ENCODE data around the gene C2CD2.
A peak's percentile ranks its signal among the peaks of the same experiment; 100 is the strongest.

C2CD2 gene

DNA sequence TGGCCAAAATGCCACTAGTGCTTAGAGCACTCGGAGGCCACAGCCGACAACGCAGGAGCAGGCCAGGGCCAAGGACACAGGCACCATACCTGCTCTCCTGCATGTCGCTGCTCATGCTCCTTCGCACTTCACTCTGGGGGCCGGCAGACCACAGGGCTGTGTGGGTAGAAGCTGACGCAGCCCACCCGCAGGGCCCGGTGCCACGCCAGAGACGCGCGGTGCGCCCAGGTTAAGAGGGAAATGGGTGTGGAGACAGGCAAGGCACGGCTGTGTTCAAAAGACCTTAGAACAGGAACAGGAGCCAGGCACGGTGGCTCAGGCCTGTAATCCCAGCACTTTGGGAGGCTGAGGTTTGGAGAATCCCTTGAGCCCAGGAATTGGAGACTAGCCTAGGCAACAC, 61.1 kb downstream of the C2CD2 start:
- Histone ChIP-seq H3K4me3 (ENCODE audit: low read depth in 1 of 2, low read length in 2 of 2) (no peak overlapping the region), H3K4me1 (ENCODE audit: control insufficient read depth in 1 of 2, insufficient read depth in 2 of 2, low read length in 2 of 2) (peaks cover 0 to 15% of the 10 kb centered on the region in 2 donors), H3K27me3 (ENCODE audit: low read depth, low read length) (no peaks in the 10 kb centered on the region), H3K27ac (ENCODE audit: low read length) (no peak overlapping the region), H3K9me3 (ENCODE audit: control insufficient read depth in 1 of 2, low read length in 2 of 2) (no peaks in the 10 kb centered on the region), H3K36me3 (ENCODE audit: control insufficient read depth in 1 of 2, insufficient read depth in 2 of 2, low read length in 2 of 2) (peaks cover 0 to 23% of the 10 kb centered on the region in 2 donors)

DNA sequence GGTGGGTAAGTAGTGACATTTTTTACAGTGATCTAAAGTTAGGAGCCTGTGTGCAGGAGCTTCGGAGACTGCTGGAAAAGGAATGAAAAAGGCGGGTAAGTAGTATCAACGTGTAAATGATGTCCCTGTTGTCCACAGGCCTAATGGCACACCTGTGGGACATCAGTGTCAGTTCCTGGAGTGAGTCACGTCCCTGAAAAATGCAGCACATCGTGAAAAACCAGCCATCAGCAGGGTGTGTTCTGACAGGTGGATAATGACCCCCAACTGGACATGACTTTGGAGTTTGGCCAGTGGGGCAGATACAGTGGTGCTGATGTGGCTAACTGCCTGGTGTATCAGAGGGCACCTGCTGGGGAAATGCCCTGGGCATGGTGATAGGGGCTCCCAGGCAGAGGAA, 62.7 kb downstream of the C2CD2 start:
- Histone ChIP-seq H3K27ac (ENCODE audit: low read length) (no peak overlapping the region), H3K27me3 (ENCODE audit: low read depth, low read length) (no peaks in the 10 kb centered on the region), H3K4me1 (ENCODE audit: control insufficient read depth in 1 of 2, insufficient read depth in 2 of 2, low read length in 2 of 2) (peaks cover 0 to 5% of the 10 kb centered on the region in 2 donors), H3K4me3 (ENCODE audit: low read depth in 1 of 2, low read length in 2 of 2) (no peak overlapping the region), H3K36me3 (ENCODE audit: control insufficient read depth in 1 of 2, insufficient read depth in 2 of 2, low read length in 2 of 2) (peaks cover 0 to 23% of the 10 kb centered on the region in 2 donors), H3K9me3 (ENCODE audit: control insufficient read depth in 1 of 2, low read length in 2 of 2) (no peaks in the 10 kb centered on the region)

DNA sequence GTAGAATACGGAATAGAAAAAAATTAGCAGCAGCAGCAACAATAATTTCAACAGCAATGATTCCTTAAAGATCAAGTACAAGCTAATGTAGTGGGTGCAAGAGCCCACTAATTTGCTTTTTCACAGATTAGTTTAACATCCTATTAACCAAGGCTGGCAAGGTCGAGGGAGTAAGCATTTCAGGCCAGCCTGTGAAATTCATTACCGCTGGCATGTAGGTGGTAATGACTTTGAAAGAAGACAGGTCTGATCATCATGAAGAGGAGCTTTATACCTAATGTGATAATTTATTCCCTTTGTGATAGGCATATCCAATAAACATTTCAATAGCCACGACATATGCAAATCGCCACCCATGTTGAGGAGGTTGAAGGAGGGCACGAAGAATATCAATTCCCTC, 63.5 kb downstream of the C2CD2 start:
- peaks cover 0 to 23% of the 10 kb centered on the region in 2 donors for H3K36me3 ChIP-seq (ENCODE audit: control insufficient read depth in 1 of 2, insufficient read depth in 2 of 2, low read length in 2 of 2)
- no peaks in the 10 kb centered on the region for H3K27me3 ChIP-seq (ENCODE audit: low read depth, low read length)
- no peak overlapping the region for H3K27ac ChIP-seq (ENCODE audit: low read length)
- H3K4me3 ChIP-seq (ENCODE audit: low read depth in 1 of 2, low read length in 2 of 2), result no peak overlapping the region
- H3K9me3 ChIP-seq (ENCODE audit: control insufficient read depth in 1 of 2, low read length in 2 of 2), result no peaks in the 10 kb centered on the region
- H3K4me1 ChIP-seq (ENCODE audit: control insufficient read depth in 1 of 2, insufficient read depth in 2 of 2, low read length in 2 of 2), result no peaks in the 10 kb centered on the region

DNA sequence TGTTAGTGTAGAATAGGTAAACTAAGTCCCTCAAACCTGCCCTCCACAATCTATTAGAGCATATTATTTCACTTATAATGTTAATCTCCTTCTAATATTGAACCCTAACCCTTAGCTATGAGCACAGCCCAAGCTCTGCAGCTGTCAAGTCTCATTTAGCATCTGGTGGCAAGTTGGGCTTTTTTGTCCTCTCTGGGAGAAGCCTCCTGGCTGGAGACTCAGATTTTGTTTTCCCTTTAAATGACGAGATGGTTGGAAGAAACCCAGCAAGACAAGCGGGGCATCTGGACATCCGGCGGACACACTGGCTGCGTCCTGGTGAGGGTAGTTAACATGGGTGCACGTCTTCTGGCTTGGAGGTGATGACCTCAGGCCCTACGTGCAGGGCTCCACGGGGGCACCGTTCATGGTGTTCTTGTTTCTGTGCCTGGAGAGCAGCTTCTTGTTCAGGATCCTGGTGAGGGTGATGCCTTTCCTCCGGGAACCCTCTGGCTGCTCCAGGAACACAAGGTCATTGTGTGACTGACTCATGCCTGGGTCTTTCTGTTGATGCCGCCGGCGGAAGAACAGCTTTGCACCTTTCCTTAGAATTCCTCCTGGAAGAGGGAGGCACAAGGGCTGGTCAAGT, 65.0 kb downstream of the C2CD2 start:
- Histone ChIP-seq H3K36me3 (ENCODE audit: control insufficient read depth in 1 of 2, insufficient read depth in 2 of 2, low read length in 2 of 2) (peaks cover 0 to 16% of the 10 kb centered on the region in 2 donors), H3K9me3 (ENCODE audit: control insufficient read depth in 1 of 2, low read length in 2 of 2) (no peaks in the 10 kb centered on the region), H3K4me1 (ENCODE audit: control insufficient read depth in 1 of 2, insufficient read depth in 2 of 2, low read length in 2 of 2) (no peaks in the 10 kb centered on the region), H3K27me3 (ENCODE audit: low read depth, low read length) (no peaks in the 10 kb centered on the region), H3K27ac (ENCODE audit: low read length) (no peak overlapping the region), H3K4me3 (ENCODE audit: low read depth in 1 of 2, low read length in 2 of 2) (no peak overlapping the region)

DNA sequence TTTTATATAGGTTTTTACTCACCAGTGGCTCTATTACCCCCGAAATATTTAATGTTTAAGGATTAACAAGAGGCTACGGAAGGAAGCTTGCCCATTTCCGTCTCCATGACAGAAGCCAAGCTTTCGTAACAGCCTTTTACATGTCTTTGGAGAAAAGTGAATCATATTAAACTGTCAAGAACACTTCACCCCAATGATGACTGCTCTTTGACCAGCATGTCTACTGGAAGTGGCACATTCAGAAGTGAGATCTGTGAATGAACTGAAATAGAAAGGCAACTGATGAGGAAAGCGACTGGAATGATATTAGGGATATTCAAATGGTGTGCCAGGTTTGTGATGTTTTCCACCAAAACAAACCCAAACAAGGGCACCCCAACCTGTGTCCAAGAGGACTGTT, 66.2 kb downstream of the C2CD2 start:
- Histone ChIP-seq H3K27me3 (ENCODE audit: low read depth, low read length) (no peaks in the 10 kb centered on the region), H3K9me3 (ENCODE audit: control insufficient read depth in 1 of 2, low read length in 2 of 2) (no peaks in the 10 kb centered on the region), H3K36me3 (ENCODE audit: control insufficient read depth in 1 of 2, insufficient read depth in 2 of 2, low read length in 2 of 2) (peaks cover 0 to 16% of the 10 kb centered on the region in 2 donors), H3K27ac (ENCODE audit: low read length) (no peak overlapping the region), H3K4me1 (ENCODE audit: control insufficient read depth in 1 of 2, insufficient read depth in 2 of 2, low read length in 2 of 2) (no peaks in the 10 kb centered on the region), H3K4me3 (ENCODE audit: low read depth in 1 of 2, low read length in 2 of 2) (no peak overlapping the region)

DNA sequence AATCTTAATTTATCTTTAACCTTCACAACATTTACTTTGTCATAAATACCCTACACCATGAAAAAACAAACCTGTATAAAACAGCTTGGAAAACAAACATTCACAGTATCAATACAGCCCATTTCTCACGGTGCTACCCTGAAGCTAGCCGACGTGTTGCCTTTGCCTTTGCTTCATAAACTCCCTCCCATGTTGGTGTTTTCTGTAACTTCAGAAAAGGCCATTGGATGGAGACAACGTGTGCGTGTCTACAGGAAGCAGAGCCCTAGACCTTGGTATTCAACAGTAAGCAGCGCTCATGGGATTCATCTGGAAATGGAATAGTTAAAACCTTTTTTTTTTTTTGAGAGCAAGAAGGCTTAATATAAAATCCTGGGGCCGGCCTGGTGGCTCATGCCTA, 67.5 kb downstream of the C2CD2 start:
- Histone ChIP-seq H3K4me1 (ENCODE audit: control insufficient read depth in 1 of 2, insufficient read depth in 2 of 2, low read length in 2 of 2) (no peaks in the 10 kb centered on the region), H3K9me3 (ENCODE audit: control insufficient read depth in 1 of 2, low read length in 2 of 2) (no peaks in the 10 kb centered on the region), H3K27ac (ENCODE audit: low read length) (no peak overlapping the region), H3K36me3 (ENCODE audit: control insufficient read depth in 1 of 2, insufficient read depth in 2 of 2, low read length in 2 of 2) (peaks cover 0 to 11% of the 10 kb centered on the region in 2 donors), H3K27me3 (ENCODE audit: low read depth, low read length) (no peaks in the 10 kb centered on the region), H3K4me3 (ENCODE audit: low read depth in 1 of 2, low read length in 2 of 2) (no peak overlapping the region)

DNA sequence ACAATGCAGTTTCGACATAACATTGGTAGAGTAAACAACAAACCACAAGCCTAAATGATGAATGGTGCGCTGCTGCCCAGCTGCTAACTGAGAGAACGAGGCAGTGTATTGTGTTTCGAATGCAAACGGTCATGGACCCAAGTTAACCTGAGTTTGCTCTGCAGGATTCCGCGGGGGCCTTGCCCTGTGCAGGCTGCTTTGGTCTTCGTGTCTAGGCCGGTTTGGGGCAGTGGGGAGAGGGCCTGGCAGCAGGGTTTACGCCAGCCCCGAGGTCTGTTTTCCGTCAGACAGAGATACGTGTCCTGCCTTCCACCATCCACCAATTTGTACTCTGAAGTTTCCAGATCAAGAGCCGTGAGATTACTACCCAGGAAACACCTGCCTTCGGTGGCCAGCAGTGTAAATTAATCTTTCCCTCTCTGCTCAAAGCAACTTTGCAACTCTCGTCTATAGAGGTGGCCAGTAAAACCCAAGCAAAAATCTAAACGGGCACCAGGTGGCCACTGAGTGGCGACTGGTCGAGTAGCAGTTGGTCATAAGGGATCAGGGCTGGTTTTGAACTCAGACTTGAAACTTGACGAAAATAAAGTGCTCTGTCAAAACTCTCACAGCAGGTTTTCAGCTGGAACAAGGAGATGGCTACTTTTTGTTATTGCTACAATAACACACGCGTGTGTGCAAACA, 68.3 kb downstream of the C2CD2 start:
- no peaks in the 10 kb centered on the region for H3K4me1 ChIP-seq (ENCODE audit: control insufficient read depth in 1 of 2, insufficient read depth in 2 of 2, low read length in 2 of 2)
- no peaks in the 10 kb centered on the region for H3K27me3 ChIP-seq (ENCODE audit: low read depth, low read length)
- H3K4me3 ChIP-seq (ENCODE audit: low read depth in 1 of 2, low read length in 2 of 2), result no peak overlapping the region
- H3K27ac ChIP-seq (ENCODE audit: low read length), result no peak overlapping the region
- peaks cover 0 to 11% of the 10 kb centered on the region in 2 donors for H3K36me3 ChIP-seq (ENCODE audit: control insufficient read depth in 1 of 2, insufficient read depth in 2 of 2, low read length in 2 of 2)
- no peaks in the 10 kb centered on the region for H3K9me3 ChIP-seq (ENCODE audit: control insufficient read depth in 1 of 2, low read length in 2 of 2)

DNA sequence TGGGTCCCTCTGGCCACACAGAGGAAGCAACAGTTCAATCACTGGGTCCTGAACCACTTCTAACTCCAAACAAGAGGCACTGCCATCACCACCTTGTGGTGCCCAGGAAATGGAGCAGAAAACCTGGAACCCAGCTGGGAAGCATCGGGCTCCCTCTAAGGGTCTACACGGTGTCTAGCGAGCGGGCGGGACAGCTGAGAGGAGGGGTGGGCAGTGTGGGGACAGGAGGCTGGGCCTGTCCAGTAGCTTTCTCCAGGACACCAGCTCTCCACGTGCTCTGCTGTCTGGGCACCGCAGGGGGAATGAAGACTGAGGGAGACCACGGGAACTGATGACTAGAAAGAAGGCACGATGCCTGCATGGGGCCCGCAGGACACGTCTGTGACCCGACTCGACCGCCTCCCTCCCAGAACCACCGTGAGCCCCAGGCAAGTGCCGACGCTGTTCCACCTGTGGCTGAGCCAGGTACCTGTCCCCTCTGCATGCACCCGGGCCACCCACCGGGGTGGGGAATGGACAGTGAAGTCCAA, 69.3 kb downstream of the C2CD2 start:
- no peaks in the 10 kb centered on the region for H3K27me3 ChIP-seq (ENCODE audit: low read depth, low read length)
- H3K36me3 ChIP-seq (ENCODE audit: control insufficient read depth in 1 of 2, insufficient read depth in 2 of 2, low read length in 2 of 2), result peaks cover 0 to 11% of the 10 kb centered on the region in 2 donors
- peaks cover 0 to 3% of the 10 kb centered on the region in 2 donors for H3K4me1 ChIP-seq (ENCODE audit: control insufficient read depth in 1 of 2, insufficient read depth in 2 of 2, low read length in 2 of 2)
- no peaks in the 10 kb centered on the region for H3K9me3 ChIP-seq (ENCODE audit: control insufficient read depth in 1 of 2, low read length in 2 of 2)
- H3K27ac ChIP-seq (ENCODE audit: low read length), result no peak overlapping the region
- no peak overlapping the region for H3K4me3 ChIP-seq (ENCODE audit: low read depth in 1 of 2, low read length in 2 of 2)

DNA sequence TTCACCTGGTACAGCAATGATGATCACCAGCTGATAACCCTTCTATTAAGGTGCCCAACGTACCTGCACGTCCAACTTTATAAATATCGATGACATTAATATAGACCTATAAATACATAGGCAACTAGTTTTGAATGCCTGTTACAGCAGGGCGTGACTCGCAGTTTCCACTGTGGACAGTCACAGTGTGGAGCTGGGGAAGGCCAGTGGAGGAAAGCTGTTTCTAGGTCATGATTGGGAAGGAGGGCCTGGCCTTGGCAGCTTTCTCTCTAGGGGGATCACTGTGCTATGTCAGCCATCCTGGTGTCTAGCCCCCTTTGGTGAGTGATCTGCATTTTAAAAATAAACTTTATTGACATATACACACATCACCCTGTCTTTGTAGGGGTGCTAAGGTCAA, 70.2 kb downstream of the C2CD2 start:
- no peaks in the 10 kb centered on the region for H3K9me3 ChIP-seq (ENCODE audit: control insufficient read depth in 1 of 2, low read length in 2 of 2)
- H3K4me1 ChIP-seq (ENCODE audit: control insufficient read depth in 1 of 2, insufficient read depth in 2 of 2, low read length in 2 of 2), result peaks cover 0 to 4% of the 10 kb centered on the region in 2 donors
- H3K27ac ChIP-seq (ENCODE audit: low read length), result no peak overlapping the region
- peaks cover 0 to 8% of the 10 kb centered on the region in 2 donors for H3K36me3 ChIP-seq (ENCODE audit: control insufficient read depth in 1 of 2, insufficient read depth in 2 of 2, low read length in 2 of 2)
- no peak overlapping the region for H3K4me3 ChIP-seq (ENCODE audit: low read depth in 1 of 2, low read length in 2 of 2)
- H3K27me3 ChIP-seq (ENCODE audit: low read depth, low read length), result no peaks in the 10 kb centered on the region

DNA sequence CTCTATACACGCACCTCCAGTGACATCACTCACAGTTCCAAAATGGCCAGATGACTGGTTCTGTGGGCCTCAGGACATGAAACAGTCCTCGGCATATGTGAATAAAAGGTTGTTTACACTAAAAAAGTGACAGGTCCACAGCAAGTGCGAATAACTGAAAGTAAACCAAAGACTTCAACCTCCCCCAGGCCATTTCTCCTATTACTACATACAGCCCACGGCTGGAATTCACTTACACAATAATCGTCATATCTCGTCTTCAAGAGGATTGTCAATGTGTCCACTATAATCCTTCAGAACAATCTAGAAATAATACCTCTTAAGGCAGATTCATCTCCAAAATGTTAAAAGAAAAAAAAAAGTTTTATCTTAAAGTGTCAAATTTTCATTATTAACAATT, 72.8 kb downstream of the C2CD2 start:
- Histone ChIP-seq H3K9me3 (ENCODE audit: control insufficient read depth in 1 of 2, low read length in 2 of 2) (no peaks in the 10 kb centered on the region), H3K27ac (ENCODE audit: low read length) (no peak overlapping the region), H3K4me3 (ENCODE audit: low read depth in 1 of 2, low read length in 2 of 2) (no peak overlapping the region), H3K4me1 (ENCODE audit: control insufficient read depth in 1 of 2, insufficient read depth in 2 of 2, low read length in 2 of 2) (peaks cover 0 to 11% of the 10 kb centered on the region in 2 donors), H3K36me3 (ENCODE audit: control insufficient read depth in 1 of 2, insufficient read depth in 2 of 2, low read length in 2 of 2) (no peaks in the 10 kb centered on the region), H3K27me3 (ENCODE audit: low read depth, low read length) (no peaks in the 10 kb centered on the region)

DNA sequence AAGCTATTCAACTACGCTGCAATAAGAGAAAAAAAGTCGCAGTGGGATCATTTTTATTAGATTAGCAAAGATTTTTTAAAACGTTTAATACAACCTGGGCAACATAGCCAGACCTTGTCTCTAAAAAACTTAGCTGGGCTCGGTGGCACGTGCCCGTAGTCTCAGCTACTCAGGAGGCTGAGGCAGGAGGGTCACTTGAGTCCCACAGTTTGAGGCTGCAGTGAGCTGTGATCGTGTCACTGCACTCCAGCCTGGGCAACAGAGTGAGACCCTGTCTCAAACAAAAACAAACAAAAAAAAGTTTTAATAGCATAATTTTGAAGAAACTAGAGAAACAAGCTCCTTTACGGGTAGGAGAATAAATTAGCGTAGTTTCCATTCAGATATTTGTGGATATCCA, 73.7 kb downstream of the C2CD2 start:
- Histone ChIP-seq H3K27me3 (ENCODE audit: low read depth, low read length) (no peaks in the 10 kb centered on the region), H3K4me3 (ENCODE audit: low read depth in 1 of 2, low read length in 2 of 2) (peak overlapping the region in 1 of 2 donors; percentile 62), H3K9me3 (ENCODE audit: control insufficient read depth in 1 of 2, low read length in 2 of 2) (no peaks in the 10 kb centered on the region), H3K4me1 (ENCODE audit: control insufficient read depth in 1 of 2, insufficient read depth in 2 of 2, low read length in 2 of 2) (peaks cover 0 to 11% of the 10 kb centered on the region in 2 donors), H3K36me3 (ENCODE audit: control insufficient read depth in 1 of 2, insufficient read depth in 2 of 2, low read length in 2 of 2) (no peaks in the 10 kb centered on the region), H3K27ac (ENCODE audit: low read length) (no peak overlapping the region)

Data from muscle layer of duodenum (tissue), 2 donors.